ENCODE results near the gene MSH6. TPM values are rescaled to one million over a fixed set of nuclear protein-coding genes. Genes with fewer than 3 reads are reported as not detected.

The MSH6 gene
- total and polyA plus RNA-seq, 2 of the 13 experiments (the other 11 are each of a cell fraction or from before 2014, with no cell fraction given): 20.8 to 113 TPM

DNA sequence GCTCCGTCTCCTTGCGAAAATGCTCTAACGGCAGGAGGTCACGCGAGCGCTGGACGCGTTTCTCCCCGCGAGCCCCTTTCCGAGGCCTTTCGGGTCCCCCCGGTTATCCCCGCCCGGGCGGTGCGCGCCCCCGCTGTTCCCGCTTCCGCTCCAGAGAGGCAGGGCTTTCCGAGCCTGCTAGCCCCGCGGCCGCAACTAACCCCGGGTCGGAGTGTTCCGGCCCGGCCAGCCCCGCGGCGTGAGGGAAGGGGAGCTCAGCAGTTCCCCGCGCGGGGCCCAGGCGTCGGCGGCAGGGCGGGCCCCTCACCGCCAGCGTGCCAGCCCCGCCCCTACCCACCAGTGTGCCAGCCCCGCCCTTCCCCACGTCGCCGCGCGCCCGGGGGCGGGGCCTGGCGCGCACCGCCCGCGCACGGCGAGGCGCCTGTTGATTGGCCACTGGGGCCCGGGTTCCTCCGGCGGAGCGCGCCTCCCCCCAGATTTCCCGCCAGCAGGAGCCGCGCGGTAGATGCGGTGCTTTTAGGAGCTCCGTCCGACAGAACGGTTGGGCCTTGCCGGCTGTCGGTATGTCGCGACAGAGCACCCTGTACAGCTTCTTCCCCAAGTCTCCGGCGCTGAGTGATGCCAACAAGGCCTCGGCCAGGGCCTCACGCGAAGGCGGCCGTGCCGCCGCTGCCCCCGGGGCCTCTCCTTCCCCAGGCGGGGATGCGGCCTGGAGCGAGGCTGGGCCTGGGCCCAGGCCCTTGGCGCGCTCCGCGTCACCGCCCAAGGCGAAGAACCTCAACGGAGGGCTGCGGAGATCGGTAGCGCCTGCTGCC lies at the start of gene MSH6 (continued):
- TF ChIP-seq CBX2 (IDR thresholded peaks at IDR 0.05; ENCODE audit: low read depth, low read length) (peak; percentile 95), CBX2 (CRISPR knock-in tag; IDR thresholded peaks at IDR 0.05; ENCODE audit: low read depth) (peak; percentile 60; the same call in 1 of the 2 replicates), CENPX (CRISPR knock-in tag; IDR thresholded peaks at IDR 0.05) (no peak), GZF1 (CRISPR knock-in tag; IDR thresholded peaks at IDR 0.05) (peak; percentile 48; the same call in 1 of the 2 replicates), ZNF777 (CRISPR knock-in tag; IDR thresholded peaks at IDR 0.05) (peak; percentile 84), RFX5 (IDR thresholded peaks at IDR 0.05; ENCODE audit: low read depth, low read length) (peak; percentile 41; the same call in 1 of the 2 replicates), ZNF672 (CRISPR knock-in tag; IDR thresholded peaks at IDR 0.05) (no peak; the same call in 1 of the 2 replicates), RELA (CRISPR knock-in tag; IDR thresholded peaks at IDR 0.05) (no peak; the same call in 1 of the 2 replicates), SRSF9 (IDR thresholded peaks at IDR 0.05; ENCODE audit: borderline replicate concordance, insufficient read depth, low read depth, low read length, poor library complexity, severe bottlenecking) (no peak), SKI (IDR thresholded peaks at IDR 0.05; ENCODE audit: partially characterized antibody) (peak; percentile 65), ATRX (CRISPR knock-in tag; IDR thresholded peaks at IDR 0.05; ENCODE audit: borderline replicate concordance) (peak; percentile 47; the same call in 1 of the 2 replicates), ZNF121 (CRISPR knock-in tag; IDR thresholded peaks at IDR 0.05) (no peak), HOXA5 (CRISPR knock-in tag; IDR thresholded peaks at IDR 0.05) (peak; percentile 58; the same call in 1 of the 2 replicates), ZNF563 (CRISPR knock-in tag; IDR thresholded peaks at IDR 0.05) (peak; percentile 97), TAF1 (CRISPR knock-in tag; IDR thresholded peaks at IDR 0.05) (peak; percentile 81), PCBP1 (IDR thresholded peaks at IDR 0.05; ENCODE audit: borderline replicate concordance, low read depth, low read length) (no peak), RBM39 (IDR thresholded peaks at IDR 0.05; ENCODE audit: low read depth, low read length, poor library complexity, severe bottlenecking) (peak; percentile 95), ATF7 (IDR thresholded peaks at IDR 0.05) (no peak), ATF7 (CRISPR knock-in tag; IDR thresholded peaks at IDR 0.05) (no peak), HIVEP1 (CRISPR knock-in tag; IDR thresholded peaks at IDR 0.05) (peak; percentile 89), TRIM24 (CRISPR knock-in tag; IDR thresholded peaks at IDR 0.05) (no peak)
- TF ChIP-seq, protein P1, sequence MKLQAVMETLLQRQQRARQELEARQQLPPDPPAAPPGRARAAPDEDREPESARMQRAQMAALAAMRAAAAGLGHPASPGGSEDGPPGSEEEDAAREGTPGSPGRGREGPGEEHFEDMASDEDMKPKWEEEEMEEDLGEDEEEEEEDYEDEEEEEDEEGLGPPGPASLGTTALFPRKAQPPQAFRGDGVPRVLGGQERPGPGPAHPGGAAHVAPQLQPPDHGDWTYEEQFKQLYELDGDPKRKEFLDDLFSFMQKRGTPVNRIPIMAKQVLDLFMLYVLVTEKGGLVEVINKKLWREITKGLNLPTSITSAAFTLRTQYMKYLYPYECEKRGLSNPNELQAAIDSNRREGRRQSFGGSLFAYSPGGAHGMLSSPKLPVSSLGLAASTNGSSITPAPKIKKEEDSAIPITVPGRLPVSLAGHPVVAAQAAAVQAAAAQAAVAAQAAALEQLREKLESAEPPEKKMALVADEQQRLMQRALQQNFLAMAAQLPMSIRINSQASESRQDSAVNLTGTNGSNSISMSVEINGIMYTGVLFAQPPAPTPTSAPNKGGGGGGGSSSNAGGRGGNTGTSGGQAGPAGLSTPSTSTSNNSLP (IDR thresholded peaks at IDR 0.05; ENCODE audit: low read depth, low read length): no peak
- TF ChIP-seq, protein P2, sequence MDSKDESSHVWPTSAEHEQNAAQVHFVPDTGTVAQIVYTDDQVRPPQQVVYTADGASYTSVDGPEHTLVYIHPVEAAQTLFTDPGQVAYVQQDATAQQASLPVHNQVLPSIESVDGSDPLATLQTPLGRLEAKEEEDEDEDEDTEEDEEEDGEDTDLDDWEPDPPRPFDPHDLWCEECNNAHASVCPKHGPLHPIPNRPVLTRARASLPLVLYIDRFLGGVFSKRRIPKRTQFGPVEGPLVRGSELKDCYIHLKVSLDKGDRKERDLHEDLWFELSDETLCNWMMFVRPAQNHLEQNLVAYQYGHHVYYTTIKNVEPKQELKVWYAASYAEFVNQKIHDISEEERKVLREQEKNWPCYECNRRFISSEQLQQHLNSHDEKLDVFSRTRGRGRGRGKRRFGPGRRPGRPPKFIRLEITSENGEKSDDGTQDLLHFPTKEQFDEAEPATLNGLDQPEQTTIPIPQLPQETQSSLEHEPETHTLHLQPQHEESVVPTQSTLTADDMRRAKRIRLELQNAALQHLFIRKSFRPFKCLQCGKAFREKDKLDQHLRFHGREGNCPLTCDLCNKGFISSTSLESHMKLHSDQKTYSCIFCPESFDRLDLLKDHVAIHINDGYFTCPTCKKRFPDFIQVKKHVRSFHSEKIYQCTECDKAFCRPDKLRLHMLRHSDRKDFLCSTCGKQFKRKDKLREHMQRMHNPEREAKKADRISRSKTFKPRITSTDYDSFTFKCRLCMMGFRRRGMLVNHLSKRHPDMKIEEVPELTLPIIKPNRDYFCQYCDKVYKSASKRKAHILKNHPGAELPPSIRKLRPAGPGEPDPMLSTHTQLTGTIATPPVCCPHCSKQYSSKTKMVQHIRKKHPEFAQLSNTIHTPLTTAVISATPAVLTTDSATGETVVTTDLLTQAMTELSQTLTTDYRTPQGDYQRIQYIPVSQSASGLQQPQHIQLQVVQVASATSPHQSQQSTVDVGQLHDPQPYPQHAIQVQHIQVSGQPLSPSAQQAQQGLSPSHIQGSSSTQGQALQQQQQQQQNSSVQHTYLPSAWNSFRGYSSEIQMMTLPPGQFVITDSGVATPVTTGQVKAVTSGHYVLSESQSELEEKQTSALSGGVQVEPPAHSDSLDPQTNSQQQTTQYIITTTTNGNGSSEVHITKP (CRISPR knock-in tag; IDR thresholded peaks at IDR 0.05; ENCODE audit: low read depth): no peak
- TF ChIP-seq, protein P3, sequence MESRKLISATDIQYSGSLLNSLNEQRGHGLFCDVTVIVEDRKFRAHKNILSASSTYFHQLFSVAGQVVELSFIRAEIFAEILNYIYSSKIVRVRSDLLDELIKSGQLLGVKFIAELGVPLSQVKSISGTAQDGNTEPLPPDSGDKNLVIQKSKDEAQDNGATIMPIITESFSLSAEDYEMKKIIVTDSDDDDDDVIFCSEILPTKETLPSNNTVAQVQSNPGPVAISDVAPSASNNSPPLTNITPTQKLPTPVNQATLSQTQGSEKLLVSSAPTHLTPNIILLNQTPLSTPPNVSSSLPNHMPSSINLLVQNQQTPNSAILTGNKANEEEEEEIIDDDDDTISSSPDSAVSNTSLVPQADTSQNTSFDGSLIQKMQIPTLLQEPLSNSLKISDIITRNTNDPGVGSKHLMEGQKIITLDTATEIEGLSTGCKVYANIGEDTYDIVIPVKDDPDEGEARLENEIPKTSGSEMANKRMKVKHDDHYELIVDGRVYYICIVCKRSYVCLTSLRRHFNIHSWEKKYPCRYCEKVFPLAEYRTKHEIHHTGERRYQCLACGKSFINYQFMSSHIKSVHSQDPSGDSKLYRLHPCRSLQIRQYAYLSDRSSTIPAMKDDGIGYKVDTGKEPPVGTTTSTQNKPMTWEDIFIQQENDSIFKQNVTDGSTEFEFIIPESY (CRISPR knock-in tag; IDR thresholded peaks at IDR 0.05): no peak
